ENCODE measurements around the gene PCGF3.

The PCGF3 gene

GRCh38 chr4:702618-703048 lies 3.0 kb upstream of the PCGF3 start:
- TF ChIP-seq ZNF8 (CRISPR knock-in tag; IDR thresholded peaks at IDR 0.05) = no peak
- no peak for TF ChIP-seq ISL1 (CRISPR knock-in tag; IDR thresholded peaks at IDR 0.05)
- TF ChIP-seq POU6F1 (CRISPR knock-in tag; IDR thresholded peaks at IDR 0.05; ENCODE audit: borderline replicate concordance, low read depth) = no peak
- no peak for TF ChIP-seq GLIS3 (CRISPR knock-in tag; IDR thresholded peaks at IDR 0.05)
- TF ChIP-seq TSHZ2 (CRISPR knock-in tag; IDR thresholded peaks at IDR 0.05) = no peak
- TF ChIP-seq ZC3H10 (CRISPR knock-in tag; IDR thresholded peaks at IDR 0.05) = no peak
- no peak for TF ChIP-seq OSR1 (CRISPR knock-in tag; IDR thresholded peaks at IDR 0.05)
- TF ChIP-seq RARB (CRISPR knock-in tag; IDR thresholded peaks at IDR 0.05) = no peak
- TF ChIP-seq ZNF565 (CRISPR knock-in tag; conservative IDR thresholded peaks at IDR 0.05; ENCODE audit: low read depth) = no peak
- TF ChIP-seq TCF4 (CRISPR knock-in tag; IDR thresholded peaks at IDR 0.05; ENCODE audit: borderline replicate concordance) = no peak
- TF ChIP-seq BACH2 (CRISPR knock-in tag; IDR thresholded peaks at IDR 0.05; ENCODE audit: borderline replicate concordance) = no peak
- no peak for TF ChIP-seq ARNTL (CRISPR knock-in tag; IDR thresholded peaks at IDR 0.05; ENCODE audit: borderline replicate concordance, low read depth)
- no peak for TF ChIP-seq ZNF70 (CRISPR knock-in tag; IDR thresholded peaks at IDR 0.05)
- no peak for TF ChIP-seq CSDC2 (CRISPR knock-in tag; IDR thresholded peaks at IDR 0.05)
- TF ChIP-seq PATZ1 (CRISPR knock-in tag; IDR thresholded peaks at IDR 0.05; ENCODE audit: borderline replicate concordance) = no peak
- no peak for TF ChIP-seq CSRNP3 (CRISPR knock-in tag; IDR thresholded peaks at IDR 0.05)
- no peak for TF ChIP-seq CREB5 (CRISPR knock-in tag; IDR thresholded peaks at IDR 0.05; ENCODE audit: low read depth)
- no peak for TF ChIP-seq ESRRG (CRISPR knock-in tag; IDR thresholded peaks at IDR 0.05)
- no peak for TF ChIP-seq ZFP30 (CRISPR knock-in tag; IDR thresholded peaks at IDR 0.05)

GRCh38 chr4:703336-704197 lies 2.1 kb upstream of the PCGF3 start:
- no peak for ATAC-seq
- no peak for TF ChIP-seq TOX (CRISPR knock-in tag; IDR thresholded peaks at IDR 0.05; ENCODE audit: borderline replicate concordance)
- TF ChIP-seq ZFP30 (CRISPR knock-in tag; IDR thresholded peaks at IDR 0.05) = no peak
- no peak for TF ChIP-seq GLIS3 (CRISPR knock-in tag; IDR thresholded peaks at IDR 0.05)
- TF ChIP-seq ZFP3 (CRISPR knock-in tag; IDR thresholded peaks at IDR 0.05) = no peak
- TF ChIP-seq SNAI2 (CRISPR knock-in tag; IDR thresholded peaks at IDR 0.05) = no peak
- no peak for TF ChIP-seq ISL1 (CRISPR knock-in tag; IDR thresholded peaks at IDR 0.05)
- TF ChIP-seq CREB5 (CRISPR knock-in tag; IDR thresholded peaks at IDR 0.05; ENCODE audit: low read depth) = no peak
- no peak for TF ChIP-seq ZNF70 (CRISPR knock-in tag; IDR thresholded peaks at IDR 0.05)
- TF ChIP-seq TSHZ2 (CRISPR knock-in tag; IDR thresholded peaks at IDR 0.05) = no peak
- no peak for TF ChIP-seq OSR1 (CRISPR knock-in tag; IDR thresholded peaks at IDR 0.05)
- no peak for TF ChIP-seq POU6F1 (CRISPR knock-in tag; IDR thresholded peaks at IDR 0.05; ENCODE audit: borderline replicate concordance, low read depth)
- no peak for TF ChIP-seq ZNF565 (CRISPR knock-in tag; conservative IDR thresholded peaks at IDR 0.05; ENCODE audit: low read depth)
- no peak for TF ChIP-seq BACH2 (CRISPR knock-in tag; IDR thresholded peaks at IDR 0.05; ENCODE audit: borderline replicate concordance)

More at GRCh38 chr4:702618-703048, 3.0 kb upstream of the PCGF3 start:
- no peak for ATAC-seq

Measured in SK-N-SH treated with all-trans-retinoic acid at 6 μM for 48 hours (cell line).